ENCODE measurements around the gene PCED1A.
A peak's percentile ranks its signal among the peaks of the same experiment; 100 is the strongest.
"Not testable (repeated sequence)": the region's sequence is repeated elsewhere in the genome, so short reads cannot be mapped to it uniquely, and the experiment has no call there.

PCED1A gene

DNA sequence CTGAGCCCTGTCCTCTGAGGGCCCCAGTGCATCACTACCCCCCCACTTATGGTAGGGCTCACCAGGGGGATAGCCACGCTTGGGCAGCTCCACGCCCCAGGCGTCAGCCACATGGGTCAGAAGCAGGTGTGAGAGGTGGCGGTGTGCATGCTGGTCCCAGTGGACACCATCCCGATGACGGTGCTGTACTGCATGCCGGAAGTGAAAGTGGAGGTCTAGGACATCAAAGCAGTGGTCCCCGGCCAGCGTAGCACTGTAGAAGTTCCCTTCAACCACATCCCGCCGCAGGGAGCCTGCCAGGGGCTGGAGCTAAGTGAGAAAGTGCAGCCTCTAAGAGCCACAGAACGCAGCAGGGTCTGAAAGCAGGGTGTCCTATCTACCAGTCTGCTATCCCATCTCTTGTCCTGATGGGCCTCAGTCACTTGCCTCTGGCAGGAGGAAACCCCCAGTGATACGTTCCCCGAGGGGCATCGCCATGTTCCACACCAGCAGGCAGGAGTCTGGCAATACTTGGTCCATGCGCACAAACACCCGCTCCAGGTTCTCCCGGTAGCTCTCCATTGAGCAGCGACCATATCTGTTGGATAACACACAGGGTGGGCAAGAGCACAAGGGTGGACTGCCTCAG lies 2.2 kb downstream of the PCED1A start:
- TF ChIP-seq, protein P1, sequence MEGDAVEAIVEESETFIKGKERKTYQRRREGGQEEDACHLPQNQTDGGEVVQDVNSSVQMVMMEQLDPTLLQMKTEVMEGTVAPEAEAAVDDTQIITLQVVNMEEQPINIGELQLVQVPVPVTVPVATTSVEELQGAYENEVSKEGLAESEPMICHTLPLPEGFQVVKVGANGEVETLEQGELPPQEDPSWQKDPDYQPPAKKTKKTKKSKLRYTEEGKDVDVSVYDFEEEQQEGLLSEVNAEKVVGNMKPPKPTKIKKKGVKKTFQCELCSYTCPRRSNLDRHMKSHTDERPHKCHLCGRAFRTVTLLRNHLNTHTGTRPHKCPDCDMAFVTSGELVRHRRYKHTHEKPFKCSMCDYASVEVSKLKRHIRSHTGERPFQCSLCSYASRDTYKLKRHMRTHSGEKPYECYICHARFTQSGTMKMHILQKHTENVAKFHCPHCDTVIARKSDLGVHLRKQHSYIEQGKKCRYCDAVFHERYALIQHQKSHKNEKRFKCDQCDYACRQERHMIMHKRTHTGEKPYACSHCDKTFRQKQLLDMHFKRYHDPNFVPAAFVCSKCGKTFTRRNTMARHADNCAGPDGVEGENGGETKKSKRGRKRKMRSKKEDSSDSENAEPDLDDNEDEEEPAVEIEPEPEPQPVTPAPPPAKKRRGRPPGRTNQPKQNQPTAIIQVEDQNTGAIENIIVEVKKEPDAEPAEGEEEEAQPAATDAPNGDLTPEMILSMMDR (IDR thresholded peaks at IDR 0.05; ENCODE audit: insufficient read depth, low read depth, low read length, missing control alignments), result no peak
- H3K4me3 ChIP-seq (ENCODE audit: low read depth, low read length), result no peak overlapping the region
- peak; percentile 82 for DNase-seq (ENCODE audit: low read depth)

DNA sequence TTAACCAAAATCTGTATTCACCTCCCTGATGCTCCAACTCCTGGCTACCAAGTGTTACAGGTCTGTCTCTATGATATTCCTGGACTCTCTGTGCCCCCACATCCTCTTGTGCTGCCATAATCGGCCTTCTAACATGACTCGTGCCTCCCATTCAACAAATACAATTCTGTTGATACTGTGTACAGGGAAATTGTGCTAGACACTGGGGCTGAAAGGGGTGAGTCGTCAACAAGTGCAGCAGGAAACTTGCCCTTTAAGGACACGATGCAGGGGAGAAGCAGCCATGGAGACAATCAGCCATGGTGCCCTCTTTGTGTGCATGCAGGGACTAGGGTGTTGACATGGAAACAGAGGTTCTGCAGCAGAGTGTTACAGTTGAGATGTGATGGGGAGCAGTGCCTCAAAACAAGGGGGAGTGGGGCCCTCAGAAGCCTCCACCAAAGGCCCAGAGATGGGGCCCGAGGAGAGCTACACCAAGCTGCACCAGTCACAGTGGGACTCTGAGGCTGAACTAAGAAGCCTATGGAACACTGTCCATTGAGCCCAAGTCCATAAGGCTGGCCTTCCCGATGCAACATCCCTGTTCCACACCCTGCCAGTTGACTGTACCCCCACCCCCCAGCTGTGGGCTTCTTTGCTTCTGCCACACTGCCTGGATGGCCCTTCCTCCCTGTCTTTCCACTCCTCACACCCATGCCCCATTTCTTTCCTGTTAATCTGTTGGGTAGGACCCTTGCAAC lies 3.1 kb downstream of the PCED1A start:
- H3K4me3 ChIP-seq (ENCODE audit: low read depth, low read length), result no peak overlapping the region
- TF ChIP-seq, protein P1 (IDR thresholded peaks at IDR 0.05; ENCODE audit: insufficient read depth, low read depth, low read length, missing control alignments), result no peak
- DNase-seq (ENCODE audit: low read depth), result no peak

DNA sequence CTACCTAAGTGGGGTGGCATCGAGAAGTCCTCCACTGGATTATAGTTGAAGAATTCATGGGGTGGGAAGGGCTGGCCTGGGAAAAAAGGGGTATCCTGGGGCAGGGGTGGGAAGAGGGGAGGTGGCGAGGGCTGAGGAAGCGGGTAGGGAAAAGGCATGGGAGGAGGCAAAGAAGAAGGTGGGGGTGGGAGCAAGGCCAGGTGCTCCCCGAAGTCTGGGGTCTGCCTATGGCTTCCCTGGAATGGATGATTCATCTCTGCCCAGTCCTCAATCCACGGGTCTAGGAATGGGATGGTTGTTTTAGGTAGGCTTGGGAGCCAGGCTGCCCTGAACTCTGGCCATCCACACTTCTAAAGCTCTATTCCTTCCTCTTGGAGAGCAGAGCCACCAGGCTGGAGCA lies 4.4 kb downstream of the PCED1A start:
- TF ChIP-seq, protein P1 (IDR thresholded peaks at IDR 0.05; ENCODE audit: insufficient read depth, low read depth, low read length, missing control alignments), result no peak
- H3K4me3 ChIP-seq (ENCODE audit: low read depth, low read length), result no peak overlapping the region
- DNase-seq (ENCODE audit: low read depth), result no peak

DNA sequence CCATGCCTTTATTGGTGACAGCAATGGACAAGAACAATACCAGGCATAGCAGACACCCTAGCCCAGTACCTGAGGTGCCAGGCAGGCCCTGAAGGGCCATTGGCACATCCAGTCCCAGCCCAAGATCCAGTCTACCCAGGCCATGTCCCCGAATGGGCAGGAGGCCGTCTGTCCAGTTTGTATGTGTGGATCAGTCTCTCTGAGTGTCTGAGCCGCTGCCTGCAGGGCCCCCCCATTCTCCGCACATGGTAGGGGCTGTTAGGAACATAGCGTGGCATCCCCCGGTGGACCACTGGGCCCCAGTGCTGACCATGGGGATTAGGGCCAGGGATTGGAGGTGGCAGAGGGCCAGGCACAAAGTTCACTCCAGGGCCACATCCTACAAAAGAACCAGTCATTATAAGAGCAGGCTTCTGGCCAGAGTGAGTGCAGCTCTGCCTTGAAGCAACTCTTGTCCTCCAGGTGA lies 5.1 kb downstream of the PCED1A start:
- TF ChIP-seq, protein P1 (IDR thresholded peaks at IDR 0.05; ENCODE audit: insufficient read depth, low read depth, low read length, missing control alignments), result no peak
- no peak overlapping the region for H3K4me3 ChIP-seq (ENCODE audit: low read depth, low read length)
- DNase-seq (ENCODE audit: low read depth), result no peak

DNA sequence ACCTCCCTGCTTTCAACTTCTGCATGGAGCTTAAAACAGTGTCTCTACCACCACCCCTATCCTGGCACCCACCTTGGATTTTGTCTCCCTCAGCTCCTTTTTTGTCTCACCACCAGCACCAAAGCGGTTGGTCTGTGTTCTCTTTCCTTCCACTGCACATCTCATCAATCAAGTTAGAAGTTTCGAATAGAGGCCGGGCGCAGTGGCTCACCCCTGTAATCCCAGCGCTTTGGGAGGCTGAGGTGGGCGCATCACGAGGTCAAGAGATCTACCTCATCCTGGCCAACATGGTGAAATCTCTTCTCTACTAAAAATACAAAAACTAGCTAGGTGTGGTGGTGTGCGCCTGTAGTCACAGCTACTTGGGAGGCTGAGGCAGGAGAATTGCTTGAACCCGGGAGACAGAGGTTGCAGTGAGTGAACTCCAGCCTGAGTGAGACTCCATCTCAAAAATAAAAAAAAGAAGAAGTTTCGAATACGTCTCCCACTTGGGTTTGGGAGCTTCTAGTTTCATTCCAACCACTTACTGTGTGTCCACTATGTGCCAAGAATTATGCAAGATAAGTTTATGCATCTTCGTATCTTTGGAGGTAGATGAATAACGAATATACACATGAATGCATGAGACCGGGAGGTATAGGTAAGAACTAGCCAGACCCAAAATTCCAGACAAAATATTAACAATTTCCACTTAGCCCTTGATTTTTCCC lies 5.9 kb downstream of the PCED1A start:
- H3K4me3 ChIP-seq (ENCODE audit: low read depth, low read length), result no peak overlapping the region
- no peak for DNase-seq (ENCODE audit: low read depth)
- TF ChIP-seq, protein P1 (IDR thresholded peaks at IDR 0.05; ENCODE audit: insufficient read depth, low read depth, low read length, missing control alignments), result no peak

DNA sequence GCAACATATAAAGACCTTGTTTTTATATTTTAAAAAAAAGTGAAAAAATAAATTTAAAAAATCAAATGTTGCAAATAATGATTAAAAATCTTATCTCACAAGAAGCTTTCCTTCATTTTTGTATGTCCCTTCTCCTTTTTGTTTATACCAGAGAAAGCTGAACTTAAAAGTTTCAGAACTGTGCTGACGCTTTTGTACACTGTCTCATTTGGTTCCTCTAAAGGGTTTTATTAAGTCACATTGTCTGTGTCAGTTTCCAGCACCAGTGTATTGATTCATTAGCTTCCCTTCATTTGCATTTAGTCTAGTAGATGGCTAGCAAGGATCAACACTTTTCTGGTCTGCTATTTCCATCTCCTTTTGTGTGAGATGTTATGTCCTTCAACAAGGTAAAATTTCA lies 6.7 kb downstream of the PCED1A start:
- no peak for DNase-seq (ENCODE audit: low read depth)
- H3K4me3 ChIP-seq (ENCODE audit: low read depth, low read length), result no peak overlapping the region
- TF ChIP-seq, protein P1 (IDR thresholded peaks at IDR 0.05; ENCODE audit: insufficient read depth, low read depth, low read length, missing control alignments), result no peak

DNA sequence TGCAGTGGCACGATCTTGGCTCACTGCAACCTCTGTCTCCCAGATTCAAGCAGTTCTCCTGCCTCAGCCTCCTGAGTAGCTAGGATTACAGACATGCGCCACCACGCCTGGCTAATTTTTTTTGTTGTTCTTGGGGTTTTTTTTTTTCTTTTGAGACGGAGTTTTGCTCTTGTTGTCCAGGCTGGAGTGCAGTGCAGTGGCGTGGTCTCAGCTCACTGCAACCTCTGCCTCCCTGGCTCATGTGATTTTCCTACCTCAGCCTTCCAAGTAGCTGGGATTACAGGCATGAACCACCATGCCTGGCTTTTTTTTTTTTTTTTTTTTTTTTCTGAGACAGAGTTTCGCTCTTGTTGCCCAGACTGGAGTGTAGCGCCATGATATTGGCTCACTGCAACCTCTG lies 9.2 kb downstream of the PCED1A start:
- not testable (repeated sequence) for H3K4me3 ChIP-seq (ENCODE audit: low read depth, low read length); DNase-seq (ENCODE audit: low read depth)

Data from GM12865 (cell line).